ENCODE data around the gene PFKL. TPM values are rescaled to one million over a fixed set of nuclear protein-coding genes. Genes with fewer than 3 reads are reported as not detected.

PFKL gene
- polyA plus RNA-seq, 1 experiment: 44.3 TPM

- ChIA-PET CTCF (interaction anchor here (1.2 kb wide), 1 partner anchor 13 kb away, joined by 3 read pairs; no protein-coding TSS in a partner anchor), POLR2A (interaction anchor here (0.7 to 1.3 kb wide), 2 partner anchors 15 to 20 kb away, joined by 3 to 4 read pairs; no protein-coding TSS in a partner anchor)
- DNase-seq (ENCODE audit: low read depth, low spot score): no peak
- Histone ChIP-seq H3K27me3 (ENCODE audit: control insufficient read depth, insufficient read depth, low read length) (no peaks in the 10 kb centered on the region), H3K9me3 (ENCODE audit: control insufficient read depth, insufficient read depth, low read length) (no peaks in the 10 kb centered on the region; the same call in 1 of the 2 replicates), H3K4me3 (ENCODE audit: low read depth, low read length) (no peak overlapping the region), H3K27ac (ENCODE audit: low read depth, low read length) (no peak overlapping the region)
- TF ChIP-seq CTCF (IDR thresholded peaks at IDR 0.05; ENCODE audit: low read depth, low read length): no peak
Measured at GRCh38 chr21:44318489-44319285, 18.8 kb downstream of the PFKL start.

- no peak for TF ChIP-seq CTCF (IDR thresholded peaks at IDR 0.05; ENCODE audit: low read depth, low read length)
- DNase-seq (ENCODE audit: low read depth, low spot score): no peak
- H3K9me3 ChIP-seq (ENCODE audit: control insufficient read depth, insufficient read depth, low read length): no peaks in the 10 kb centered on the region; the same call in 1 of the 2 replicates
- CTCF ChIA-PET: interaction anchor here (1.2 kb wide), 1 partner anchor 14 kb away, joined by 3 read pairs; no protein-coding TSS in a partner anchor
- H3K4me3 ChIP-seq (ENCODE audit: low read depth, low read length): no peak overlapping the region
- H3K27me3 ChIP-seq (ENCODE audit: control insufficient read depth, insufficient read depth, low read length): no peaks in the 10 kb centered on the region
- POLR2A ChIA-PET: interaction anchor here (0.7 to 1.3 kb wide), 2 partner anchors 14 to 19 kb away, joined by 3 to 4 read pairs; no protein-coding TSS in a partner anchor
- H3K27ac ChIP-seq (ENCODE audit: low read depth, low read length): no peak overlapping the region
Measured at GRCh38 chr21:44319407-44320065, 19.7 kb downstream of the PFKL start.

GRCh38 chr21:44320847-44321246 lies 21.0 kb downstream of the PFKL start:
- DNase-seq (ENCODE audit: low read depth, low spot score): no peak
- TF ChIP-seq CTCF (IDR thresholded peaks at IDR 0.05; ENCODE audit: low read depth, low read length): no peak
- ChIA-PET CTCF (no interaction called here), POLR2A (no interaction called here)
- Histone ChIP-seq H3K27me3 (ENCODE audit: control insufficient read depth, insufficient read depth, low read length) (no peaks in the 10 kb centered on the region), H3K4me3 (ENCODE audit: low read depth, low read length) (no peak overlapping the region), H3K9me3 (ENCODE audit: control insufficient read depth, insufficient read depth, low read length) (no peaks in the 10 kb centered on the region; the same call in 1 of the 2 replicates), H3K27ac (ENCODE audit: low read depth, low read length) (no peak overlapping the region)

GRCh38 chr21:44321846-44322450 lies 22.1 kb downstream of the PFKL start:
- Histone ChIP-seq H3K27ac (ENCODE audit: low read depth, low read length) (no peak overlapping the region), H3K9me3 (ENCODE audit: control insufficient read depth, insufficient read depth, low read length) (no peaks in the 10 kb centered on the region; the same call in 1 of the 2 replicates), H3K4me3 (ENCODE audit: low read depth, low read length) (no peak overlapping the region), H3K27me3 (ENCODE audit: control insufficient read depth, insufficient read depth, low read length) (no peaks in the 10 kb centered on the region)
- DNase-seq (ENCODE audit: low read depth, low spot score): no peak
- CTCF ChIA-PET: no interaction called here
- TF ChIP-seq CTCF (IDR thresholded peaks at IDR 0.05; ENCODE audit: low read depth, low read length): no peak
- POLR2A ChIA-PET: no interaction called here
